ENCODE data around the gene EEPD1.

GRCh38 chr7:36273836-36274235, 120.8 kb downstream of the EEPD1 start:
- TF ChIP-seq YY1 (tag by site-specific recombination; IDR thresholded peaks at IDR 0.05) = no peak
- no peak for TF ChIP-seq PRDM4 (tag by site-specific recombination; IDR thresholded peaks at IDR 0.05)
- TF ChIP-seq CTCF (tag by site-specific recombination; IDR thresholded peaks at IDR 0.05) = no peak
- TF ChIP-seq ZNF449 (tag by site-specific recombination; IDR thresholded peaks at IDR 0.05) = no peak
- TF ChIP-seq ZNF48 (tag by site-specific recombination; IDR thresholded peaks at IDR 0.05) = no peak
- TF ChIP-seq SCRT2 (tag by site-specific recombination; IDR thresholded peaks at IDR 0.05) = no peak
- TF ChIP-seq ZNF302 (tag by site-specific recombination; IDR thresholded peaks at IDR 0.05; ENCODE audit: low read depth) = no peak
- TF ChIP-seq ZSCAN5A (tag by site-specific recombination; IDR thresholded peaks at IDR 0.05) = no peak
